Measurements from ENCODE around the gene CFAP58.

Gene CFAP58

GRCh38 chr10:104340111-104340526, 13.5 kb upstream of the CFAP58 start:
- no peak for TF ChIP-seq TAF1 (IDR thresholded peaks at IDR 0.05; ENCODE audit: borderline replicate concordance, insufficient read depth, low read length)
- TF ChIP-seq POLR2AphosphoS5 (IDR thresholded peaks at IDR 0.05; ENCODE audit: low read depth, low read length): no peak
- TF ChIP-seq FOXP2 (optimal IDR thresholded peaks at IDR 0.05; ENCODE audit: borderline replicate concordance, extremely low read depth, extremely low read length, insufficient read depth): no peak
- TF ChIP-seq REST (IDR thresholded peaks at IDR 0.05; ENCODE audit: insufficient read depth in 1 of 2, low read depth in 2 of 2, low read length in 2 of 2): no peak
- no peak for TF ChIP-seq SIN3A (IDR thresholded peaks at IDR 0.05; ENCODE audit: borderline replicate concordance, insufficient read depth, low read length)

GRCh38 chr10:104340641-104341040, 13.0 kb upstream of the CFAP58 start:
- TF ChIP-seq TAF1 (IDR thresholded peaks at IDR 0.05; ENCODE audit: borderline replicate concordance, insufficient read depth, low read length) (no peak), POLR2AphosphoS5 (IDR thresholded peaks at IDR 0.05; ENCODE audit: low read depth, low read length) (no peak), REST (IDR thresholded peaks at IDR 0.05; ENCODE audit: insufficient read depth in 1 of 2, low read depth in 2 of 2, low read length in 2 of 2) (no peak), FOXP2 (optimal IDR thresholded peaks at IDR 0.05; ENCODE audit: borderline replicate concordance, extremely low read depth, extremely low read length, insufficient read depth) (no peak), SIN3A (IDR thresholded peaks at IDR 0.05; ENCODE audit: borderline replicate concordance, insufficient read depth, low read length) (no peak)

GRCh38 chr10:104342941-104343411, 10.7 kb upstream of the CFAP58 start:
- no peak for TF ChIP-seq TAF1 (IDR thresholded peaks at IDR 0.05; ENCODE audit: borderline replicate concordance, insufficient read depth, low read length)
- no peak for TF ChIP-seq REST (IDR thresholded peaks at IDR 0.05; ENCODE audit: insufficient read depth in 1 of 2, low read depth in 2 of 2, low read length in 2 of 2)
- TF ChIP-seq POLR2AphosphoS5 (IDR thresholded peaks at IDR 0.05; ENCODE audit: low read depth, low read length): no peak
- TF ChIP-seq SIN3A (IDR thresholded peaks at IDR 0.05; ENCODE audit: borderline replicate concordance, insufficient read depth, low read length): no peak
- TF ChIP-seq FOXP2 (optimal IDR thresholded peaks at IDR 0.05; ENCODE audit: borderline replicate concordance, extremely low read depth, extremely low read length, insufficient read depth): no peak

- TF ChIP-seq TAF1 (IDR thresholded peaks at IDR 0.05; ENCODE audit: borderline replicate concordance, insufficient read depth, low read length): no peak
- no peak for TF ChIP-seq FOXP2 (optimal IDR thresholded peaks at IDR 0.05; ENCODE audit: borderline replicate concordance, extremely low read depth, extremely low read length, insufficient read depth)
- TF ChIP-seq SIN3A (IDR thresholded peaks at IDR 0.05; ENCODE audit: borderline replicate concordance, insufficient read depth, low read length): no peak
- TF ChIP-seq REST (IDR thresholded peaks at IDR 0.05; ENCODE audit: insufficient read depth in 1 of 2, low read depth in 2 of 2, low read length in 2 of 2): no peak
Measured at GRCh38 chr10:104344219-104344618, 9.4 kb upstream of the CFAP58 start.

GRCh38 chr10:104345515-104345914, 8.1 kb upstream of the CFAP58 start:
- no peak for TF ChIP-seq TAF1 (IDR thresholded peaks at IDR 0.05; ENCODE audit: borderline replicate concordance, insufficient read depth, low read length)
- no peak for TF ChIP-seq POLR2AphosphoS5 (IDR thresholded peaks at IDR 0.05; ENCODE audit: low read depth, low read length)
- no peak for TF ChIP-seq REST (IDR thresholded peaks at IDR 0.05; ENCODE audit: insufficient read depth in 1 of 2, low read depth in 2 of 2, low read length in 2 of 2)
- no peak for TF ChIP-seq SIN3A (IDR thresholded peaks at IDR 0.05; ENCODE audit: borderline replicate concordance, insufficient read depth, low read length)
- TF ChIP-seq FOXP2 (optimal IDR thresholded peaks at IDR 0.05; ENCODE audit: borderline replicate concordance, extremely low read depth, extremely low read length, insufficient read depth): no peak
